Stimulated activated CD4-positive, alpha-beta T cell treated with anti-CD3 and anti-CD28 coated beads, Interleukin-2, amount 100 ng/mL, for 4 hours (primary cell): Measurements from ENCODE around the gene PARD3.

Experiments used
- DNase-seq: peaks from one replicate; pipeline ENCODE4 v3.0.0-alpha.2; 2020; ENCODE audit warnings: low read depth

Gene PARD3

DNA sequence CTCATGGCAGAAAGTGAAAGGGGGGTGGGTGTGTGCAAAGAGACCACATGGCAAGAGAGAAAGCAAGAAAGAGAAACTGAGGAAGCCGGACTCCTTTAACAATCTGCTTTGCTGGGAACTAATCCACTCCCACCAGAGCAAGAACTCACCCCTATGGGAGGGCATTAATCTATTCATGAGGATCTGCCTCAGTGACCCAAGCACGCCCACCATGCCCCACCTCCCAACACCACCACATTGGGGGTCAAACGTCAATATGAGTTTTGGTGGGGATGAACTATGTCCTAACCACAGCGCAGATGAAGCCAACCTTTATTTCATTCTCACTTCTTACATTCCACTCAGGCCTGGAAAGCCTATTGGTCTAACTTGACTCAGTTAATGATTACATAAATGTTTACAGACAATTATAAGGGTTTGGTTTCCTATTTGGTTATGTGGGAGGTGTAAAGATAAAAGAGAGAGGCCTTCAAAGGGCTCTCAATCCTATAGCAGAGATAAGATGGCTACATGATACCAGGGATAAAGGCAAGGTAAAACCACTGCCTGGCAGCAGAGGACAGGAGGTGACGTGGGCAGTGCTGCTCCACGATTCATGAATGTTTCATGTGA lies 601.8 kb downstream of the PARD3 start:
- DNase-seq = no peak

DNA sequence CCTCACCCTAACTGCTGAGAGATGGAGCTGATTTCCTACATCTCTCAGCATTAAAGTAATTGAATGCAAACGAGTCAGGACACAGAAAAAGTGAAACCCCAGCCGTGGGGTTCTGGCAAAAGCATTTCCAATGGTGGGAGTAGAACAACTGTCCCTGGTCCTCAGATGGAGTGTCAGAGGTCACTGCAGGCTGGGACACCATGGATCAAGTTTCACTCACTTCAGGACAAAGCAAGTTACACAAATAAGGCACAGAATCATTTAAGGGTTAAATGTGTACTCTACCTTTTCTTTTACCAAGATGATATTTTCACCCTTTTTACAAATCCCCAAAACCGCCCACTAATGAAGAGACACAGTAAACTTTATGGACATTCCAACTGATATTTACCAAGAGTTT lies 607.8 kb downstream of the PARD3 start:
- no peak for DNase-seq

DNA sequence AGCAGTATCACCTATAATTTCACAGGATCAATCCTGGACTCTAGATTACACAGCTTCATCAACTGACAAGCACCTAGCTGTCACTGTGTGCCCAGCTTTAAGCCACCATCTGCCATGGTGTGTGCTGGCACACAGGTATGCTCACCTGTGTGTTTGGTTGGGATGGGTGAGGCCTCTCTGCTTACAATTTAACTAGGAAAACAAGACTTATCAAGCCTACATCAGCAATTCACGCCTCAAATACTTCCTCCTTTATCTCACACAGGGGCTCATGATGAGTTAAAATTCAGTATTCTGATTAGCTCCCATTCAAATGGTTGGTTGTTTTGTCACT lies 608.2 kb downstream of the PARD3 start:
- DNase-seq = no peak

DNA sequence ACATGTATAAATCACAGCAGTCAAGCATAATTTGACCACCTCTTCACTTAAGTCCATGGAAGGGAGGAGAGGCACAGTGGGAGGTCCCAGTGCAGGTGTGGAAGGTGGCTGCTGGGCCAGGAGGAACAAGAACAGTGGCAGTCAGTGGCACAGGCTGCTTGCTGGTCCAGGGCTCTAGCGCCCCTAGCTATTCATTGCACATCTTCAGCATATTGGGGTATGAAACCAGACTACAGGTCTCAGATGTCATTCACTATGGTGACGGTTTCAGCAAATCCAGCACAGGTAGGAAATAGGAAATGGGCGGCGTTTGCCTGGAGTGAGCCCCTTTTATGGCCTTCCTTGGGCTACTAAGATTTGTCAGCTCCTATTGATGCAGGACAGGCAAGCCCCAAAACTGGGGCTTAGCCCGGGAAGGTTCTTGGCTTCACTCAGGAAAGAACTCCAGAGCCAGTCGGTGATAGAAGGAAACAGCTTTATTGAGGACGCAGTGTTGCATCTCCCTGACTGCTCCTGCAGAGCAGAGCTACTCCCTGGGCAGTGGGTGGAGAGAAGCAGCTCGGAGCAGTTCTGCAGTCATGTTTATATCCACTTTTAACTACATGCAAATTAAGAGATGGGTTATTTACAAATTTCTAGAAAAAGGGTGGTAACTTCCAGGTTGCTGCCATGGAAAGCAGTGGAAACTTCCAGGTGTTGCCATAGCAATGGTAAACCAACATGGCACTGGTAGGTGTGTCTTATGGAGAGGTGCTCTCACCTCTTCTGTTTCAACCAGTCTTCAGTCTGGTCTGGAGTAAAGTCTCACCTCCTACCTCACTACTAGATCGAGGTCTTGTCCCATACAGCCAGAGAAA lies 608.8 kb downstream of the PARD3 start:
- DNase-seq = no peak

DNA sequence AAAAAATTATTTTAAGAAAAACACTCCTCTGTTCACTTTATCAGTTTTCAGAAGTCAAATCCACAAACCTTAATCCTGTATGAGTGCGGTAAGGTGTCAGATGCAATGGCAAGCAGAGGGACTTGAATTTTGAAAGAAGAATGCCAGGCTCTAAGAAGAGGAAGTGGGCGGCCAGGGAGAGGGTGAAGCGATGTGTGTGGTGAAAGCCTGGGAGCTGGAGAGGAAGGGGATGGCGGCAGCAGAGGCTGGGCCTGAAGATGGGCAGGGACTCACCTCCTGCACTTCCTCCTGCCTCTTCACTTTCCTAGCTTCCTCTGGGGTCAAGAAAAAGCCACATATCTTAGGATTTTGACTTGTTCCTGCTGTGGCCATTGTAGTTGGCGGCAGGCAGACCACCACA lies 609.6 kb downstream of the PARD3 start:
- DNase-seq = no peak

DNA sequence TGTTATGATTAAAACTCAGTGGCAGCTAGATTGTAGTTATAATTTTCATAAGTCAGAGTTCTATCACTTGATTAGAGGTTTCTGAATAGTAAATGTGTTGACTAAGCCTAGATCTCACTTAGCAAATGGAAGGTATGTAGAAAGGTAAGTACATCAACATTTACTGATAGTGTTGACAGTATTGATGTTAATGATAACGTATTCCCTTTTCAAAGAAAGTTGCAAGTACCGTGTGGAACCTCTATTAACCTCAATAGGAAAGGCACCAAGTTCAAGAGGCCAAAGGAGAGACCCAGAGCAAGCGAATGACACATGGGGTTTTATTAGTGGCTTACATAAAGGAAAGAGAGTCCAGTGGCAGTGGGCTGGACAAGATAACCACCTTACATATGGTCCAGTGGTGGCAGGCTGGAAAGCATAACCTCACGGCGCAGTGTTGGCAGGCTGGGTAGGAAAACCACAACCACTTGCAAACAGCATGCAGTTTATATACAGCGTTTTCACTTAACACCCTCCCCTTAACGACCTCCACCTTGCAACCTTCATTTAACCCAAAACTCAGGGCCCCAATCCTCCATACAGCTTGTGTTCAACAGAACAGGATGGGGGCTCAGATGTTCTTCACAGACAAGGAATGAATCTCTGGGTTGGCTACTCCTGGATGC lies 611.0 kb downstream of the PARD3 start:
- no peak for DNase-seq

DNA sequence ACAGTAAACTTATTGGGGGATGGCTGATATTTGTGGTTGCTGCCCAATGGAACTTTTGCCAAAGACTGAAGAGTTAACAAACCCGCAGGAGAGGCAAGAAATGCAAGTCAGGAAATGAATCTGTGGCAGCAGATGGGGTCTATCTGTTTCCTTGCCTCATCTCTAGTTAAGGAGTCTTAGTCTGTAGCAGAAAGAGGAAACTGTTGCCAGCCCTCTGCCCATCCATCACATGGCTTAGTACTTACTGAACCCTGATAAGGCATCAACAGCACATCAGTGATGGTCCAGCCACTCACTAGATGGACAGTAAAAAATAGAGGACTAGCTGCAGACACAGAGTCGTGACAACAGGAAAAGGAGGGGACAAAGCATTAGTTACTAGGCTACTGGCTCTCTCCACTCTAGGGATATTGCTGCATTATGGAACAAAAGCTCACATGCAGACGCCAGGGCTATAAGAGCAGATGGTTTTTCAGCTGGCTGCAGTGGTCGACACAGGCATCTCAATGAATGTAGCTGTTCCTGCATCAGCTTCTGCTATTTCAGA lies 614.7 kb downstream of the PARD3 start:
- DNase-seq = no peak

- DNase-seq = no peak
Measured at GRCh38 chr10:34198953-34199352, 616.1 kb downstream of the PARD3 start.

GRCh38 chr10:34196058-34196433 lies 619.0 kb downstream of the PARD3 start:
- DNase-seq = no peak

DNA sequence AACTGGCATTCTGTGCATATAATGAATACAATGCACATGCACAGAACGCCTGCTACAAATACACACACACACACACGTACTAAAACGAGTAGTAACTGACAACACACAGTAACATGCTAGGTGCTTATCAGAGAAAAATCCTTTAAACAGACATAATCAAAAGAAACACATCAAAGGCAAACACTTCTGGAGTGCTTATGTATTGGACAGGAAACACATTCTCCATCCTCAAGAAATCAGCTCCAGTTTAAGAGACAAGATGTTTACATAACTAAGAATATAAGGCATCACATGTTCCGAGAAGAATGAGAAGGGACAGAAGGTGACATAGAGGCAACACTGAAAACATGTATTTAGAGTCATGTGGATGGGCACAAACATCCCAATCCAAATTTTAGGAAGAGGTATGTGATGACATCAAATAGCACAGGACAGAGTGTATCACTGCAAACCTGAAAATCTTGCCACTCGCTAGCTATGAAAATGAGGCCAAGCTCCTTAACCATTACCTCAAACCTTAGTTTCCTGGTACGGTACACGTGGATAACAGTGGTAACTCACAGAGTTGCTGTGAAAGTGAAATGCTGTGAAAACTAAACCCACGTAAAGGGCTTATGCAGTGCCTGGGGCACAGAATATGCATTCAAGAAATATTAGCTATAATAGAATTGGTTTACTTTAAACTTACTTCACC lies 619.6 kb downstream of the PARD3 start:
- DNase-seq = no peak

GRCh38 chr10:34193931-34194626 lies 621.0 kb downstream of the PARD3 start:
- DNase-seq = no peak

DNA sequence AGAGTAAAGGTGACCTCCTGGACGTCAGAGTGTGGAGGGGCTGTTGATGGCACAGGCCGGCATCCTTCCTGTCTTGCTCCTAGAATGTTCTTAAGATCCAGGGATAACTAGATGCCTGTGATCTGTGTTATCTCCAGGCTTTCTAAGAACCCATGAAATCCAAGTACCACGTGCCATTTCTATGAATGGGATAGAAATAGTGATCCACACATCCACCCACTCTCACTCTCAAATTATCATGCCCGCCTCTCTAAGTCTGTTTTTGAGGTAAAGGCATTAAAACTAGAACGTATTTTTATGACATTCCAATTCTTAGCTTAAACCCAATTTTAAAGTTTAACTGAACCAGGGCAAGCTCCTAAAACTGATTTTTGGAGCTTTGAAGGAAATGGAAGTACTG lies 622.5 kb downstream of the PARD3 start:
- DNase-seq = no peak

- DNase-seq = no peak
Measured at GRCh38 chr10:34191406-34191805, 623.7 kb downstream of the PARD3 start.

DNA sequence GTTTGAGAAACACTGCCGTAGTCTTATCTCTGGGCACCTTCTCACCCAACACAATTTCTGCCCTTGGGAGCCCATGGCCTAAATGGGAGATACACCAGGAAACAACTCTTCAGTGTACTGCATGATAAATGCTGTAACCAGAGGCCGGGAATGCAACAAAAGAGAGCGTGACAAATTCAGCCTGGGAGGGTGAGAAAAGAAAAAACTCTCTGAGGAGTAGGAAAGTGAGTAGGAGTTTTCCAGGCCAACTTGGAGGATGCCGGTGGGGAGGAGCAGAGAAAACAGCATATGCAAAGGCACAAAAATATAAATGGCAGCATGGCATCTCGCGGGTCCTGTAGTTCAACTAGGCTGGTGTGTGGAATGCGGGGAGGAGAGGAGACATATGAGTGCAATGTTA lies 624.5 kb downstream of the PARD3 start:
- no peak for DNase-seq

GRCh38 chr10:34189830-34190229 lies 625.3 kb downstream of the PARD3 start:
- no peak for DNase-seq

- no peak for DNase-seq
Measured at GRCh38 chr10:34188221-34188620, 626.9 kb downstream of the PARD3 start.

DNA sequence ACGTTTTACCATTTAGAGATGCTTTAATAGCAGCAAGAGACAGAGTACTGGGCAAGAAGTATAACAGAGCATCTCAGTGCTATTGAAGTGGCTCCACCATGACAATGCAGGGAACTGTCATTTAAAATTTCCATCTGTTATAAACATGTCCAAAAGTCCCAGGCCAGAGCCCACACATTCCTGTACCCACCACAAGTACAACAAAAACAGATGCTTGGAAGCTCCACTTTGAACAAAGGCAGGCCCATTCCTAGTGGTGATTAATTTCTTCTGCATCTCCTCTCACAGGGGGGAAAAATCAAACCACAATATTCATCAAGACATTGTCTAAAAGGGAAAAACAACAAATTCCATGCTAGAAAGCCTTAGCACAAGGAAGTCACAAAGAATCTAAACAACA lies 627.9 kb downstream of the PARD3 start:
- no peak for DNase-seq

DNA sequence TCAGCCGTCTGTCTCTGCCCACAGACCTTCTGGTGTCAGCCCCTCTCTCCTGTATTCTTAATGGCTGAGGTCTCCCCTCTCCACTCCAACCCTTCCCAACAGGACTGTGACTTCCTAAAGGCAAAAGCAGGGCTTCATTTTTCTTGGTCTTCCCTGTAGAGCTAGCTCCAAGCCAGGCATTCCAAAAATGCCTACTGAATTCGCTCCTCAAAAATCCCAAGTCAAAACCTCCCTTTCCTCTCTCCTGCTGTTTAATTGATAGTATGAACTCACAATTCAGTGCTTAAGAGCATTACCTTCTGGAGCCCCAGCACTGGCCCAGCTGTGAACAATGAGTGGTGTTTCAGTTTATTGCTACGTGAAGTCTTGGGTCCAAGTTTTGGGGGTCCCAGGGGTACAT lies 628.4 kb downstream of the PARD3 start:
- DNase-seq = no peak

DNA sequence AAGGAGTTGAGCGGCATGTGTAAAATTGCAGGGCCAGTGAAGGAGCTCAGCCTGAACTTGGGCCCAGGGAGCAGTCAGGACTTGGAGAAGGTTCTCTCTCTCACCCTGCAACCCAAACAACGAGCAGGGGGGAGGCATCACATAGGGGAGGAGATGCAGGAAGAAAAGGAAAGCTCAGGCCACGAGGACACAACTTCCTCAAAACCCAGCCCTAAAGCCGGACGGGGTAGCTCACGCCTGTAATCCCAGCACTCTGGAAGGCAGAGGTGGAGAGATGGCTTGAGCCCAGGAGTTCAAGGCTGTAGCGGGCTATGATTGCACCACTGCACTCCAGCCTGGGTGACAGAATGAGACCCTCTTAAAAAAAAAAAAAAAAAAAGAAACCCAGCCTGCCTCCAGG lies 629.1 kb downstream of the PARD3 start:
- DNase-seq = no peak

- no peak for DNase-seq
Measured at GRCh38 chr10:34184939-34185386, 630.1 kb downstream of the PARD3 start.

GRCh38 chr10:34184397-34184796 lies 630.7 kb downstream of the PARD3 start:
- DNase-seq = no peak
